ENCODE results near the gene EHBP1L1.

DNA sequence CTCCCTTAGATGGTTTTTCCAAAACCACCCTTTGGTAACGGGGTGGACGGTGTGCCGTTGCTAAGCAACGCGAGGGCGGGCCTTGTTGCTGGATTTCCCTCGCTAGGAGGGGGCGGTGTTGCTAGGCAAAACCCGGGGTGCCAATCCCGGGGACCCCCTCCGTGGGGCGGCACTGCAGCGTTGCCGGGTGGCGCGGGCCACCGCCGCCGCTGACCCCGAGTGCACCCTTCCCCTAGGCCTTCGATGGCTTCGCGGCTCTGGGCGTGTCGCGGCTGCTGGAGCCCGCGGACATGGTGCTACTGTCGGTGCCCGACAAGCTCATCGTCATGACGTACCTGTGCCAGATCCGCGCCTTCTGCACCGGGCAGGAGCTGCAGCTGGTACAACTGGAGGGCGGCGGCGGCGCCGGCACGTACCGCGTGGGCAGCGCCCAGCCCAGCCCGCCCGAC lies 8.9 kb downstream of the EHBP1L1 start:
- TF ChIP-seq POLR2AphosphoS5 (IDR thresholded peaks at IDR 0.05) (no peak), POLR2A (IDR thresholded peaks at IDR 0.05) (no peak)
- TF ChIP-seq, protein P1, sequence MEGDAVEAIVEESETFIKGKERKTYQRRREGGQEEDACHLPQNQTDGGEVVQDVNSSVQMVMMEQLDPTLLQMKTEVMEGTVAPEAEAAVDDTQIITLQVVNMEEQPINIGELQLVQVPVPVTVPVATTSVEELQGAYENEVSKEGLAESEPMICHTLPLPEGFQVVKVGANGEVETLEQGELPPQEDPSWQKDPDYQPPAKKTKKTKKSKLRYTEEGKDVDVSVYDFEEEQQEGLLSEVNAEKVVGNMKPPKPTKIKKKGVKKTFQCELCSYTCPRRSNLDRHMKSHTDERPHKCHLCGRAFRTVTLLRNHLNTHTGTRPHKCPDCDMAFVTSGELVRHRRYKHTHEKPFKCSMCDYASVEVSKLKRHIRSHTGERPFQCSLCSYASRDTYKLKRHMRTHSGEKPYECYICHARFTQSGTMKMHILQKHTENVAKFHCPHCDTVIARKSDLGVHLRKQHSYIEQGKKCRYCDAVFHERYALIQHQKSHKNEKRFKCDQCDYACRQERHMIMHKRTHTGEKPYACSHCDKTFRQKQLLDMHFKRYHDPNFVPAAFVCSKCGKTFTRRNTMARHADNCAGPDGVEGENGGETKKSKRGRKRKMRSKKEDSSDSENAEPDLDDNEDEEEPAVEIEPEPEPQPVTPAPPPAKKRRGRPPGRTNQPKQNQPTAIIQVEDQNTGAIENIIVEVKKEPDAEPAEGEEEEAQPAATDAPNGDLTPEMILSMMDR (IDR thresholded peaks at IDR 0.05) = no peak
